Middle frontal gyrus (tissue), 1 donor: Measurements from ENCODE around the gene KCND1.

Experiments used
- DNase-seq: peaks from one replicate; pipeline ENCODE4 v3.0.0-alpha.2; 2015; ENCODE audit warnings: low spot score; ENCODE audit errors: extremely low spot score

The KCND1 gene

GRCh38 chrX:48975041-48975440 is 3.4 kb upstream of the KCND1 start:
- no peak for DNase-seq

GRCh38 chrX:48974574-48974973 is 2.9 kb upstream of the KCND1 start:
- no peak for DNase-seq

- no peak for DNase-seq
Observed at GRCh38 chrX:48974033-48974432, 2.4 kb upstream of the KCND1 start.

- DNase-seq, result no peak
Observed at GRCh38 chrX:48972220-48973164, 848 bp upstream of the KCND1 start.

GRCh38 chrX:48969471-48969870 is 2.2 kb downstream of the KCND1 start:
- no peak for DNase-seq

GRCh38 chrX:48968377-48968776 is 3.3 kb downstream of the KCND1 start:
- DNase-seq, result no peak

- no peak for DNase-seq
Observed at GRCh38 chrX:48966796-48967579, 4.7 kb downstream of the KCND1 start.

GRCh38 chrX:48965959-48966358 is 5.7 kb downstream of the KCND1 start:
- no peak for DNase-seq

- no peak for DNase-seq
Observed at GRCh38 chrX:48961585-48962091, 10.0 kb downstream of the KCND1 start.

- no peak for DNase-seq
Observed at GRCh38 chrX:48960291-48960690, 11.4 kb downstream of the KCND1 start.

GRCh38 chrX:48958635-48959094 is 13.0 kb downstream of the KCND1 start:
- no peak for DNase-seq

- peak; percentile 87 for DNase-seq
Observed at GRCh38 chrX:48957827-48958634, 13.6 kb downstream of the KCND1 start.

- no peak for DNase-seq
Observed at GRCh38 chrX:48957477-48957826, 14.2 kb downstream of the KCND1 start, which contains the start of gene OTUD5. Gene OTUD5 (minus strand): TSS chrX:48957607. CDS start chrX:48957570, 37 bp downstream.

GRCh38 chrX:48956728-48957414 is 14.8 kb downstream of the KCND1 start:
- DNase-seq, result no peak

- DNase-seq, result no peak
Observed at GRCh38 chrX:48948589-48948988, 23.1 kb downstream of the KCND1 start.

GRCh38 chrX:48945517-48946348 is 25.9 kb downstream of the KCND1 start:
- DNase-seq, result no peak

- no peak for DNase-seq
Observed at GRCh38 chrX:48942895-48943294, 28.7 kb downstream of the KCND1 start.

- no peak for DNase-seq
Observed at GRCh38 chrX:48940404-48940955, 31.2 kb downstream of the KCND1 start.

- no peak for DNase-seq
Observed at GRCh38 chrX:48939524-48940228, 32.0 kb downstream of the KCND1 start.
